ENCODE data around the gene TEPSIN.

DNA sequence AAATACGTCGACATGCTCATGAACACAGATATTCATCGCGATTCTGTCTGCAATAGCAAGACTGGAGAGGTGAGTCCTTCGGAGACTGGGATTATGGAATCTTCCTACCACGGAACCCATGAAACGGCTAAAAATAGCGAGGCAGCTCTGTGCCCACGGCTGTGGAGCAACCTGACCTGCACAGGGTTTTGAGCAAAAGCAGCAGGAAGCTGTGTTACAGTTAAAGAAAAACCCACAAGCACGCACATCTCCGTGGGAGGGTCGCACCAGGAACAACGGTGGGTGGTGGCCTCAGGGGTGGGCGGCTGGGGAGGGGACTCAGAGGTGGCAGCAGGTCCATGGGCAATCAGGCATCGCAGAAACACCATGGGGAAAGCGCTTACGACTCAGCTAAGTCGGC, 31.4 kb upstream of the TEPSIN start:
- no peak for TF ChIP-seq ZBTB7A (IDR thresholded peaks at IDR 0.05; ENCODE audit: low read depth)
- no peak for TF ChIP-seq TEAD4 (IDR thresholded peaks at IDR 0.05)
- TF ChIP-seq, protein P1, sequence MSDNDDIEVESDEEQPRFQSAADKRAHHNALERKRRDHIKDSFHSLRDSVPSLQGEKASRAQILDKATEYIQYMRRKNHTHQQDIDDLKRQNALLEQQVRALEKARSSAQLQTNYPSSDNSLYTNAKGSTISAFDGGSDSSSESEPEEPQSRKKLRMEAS (IDR thresholded peaks at IDR 0.05): no peak
- TF ChIP-seq, protein P2, sequence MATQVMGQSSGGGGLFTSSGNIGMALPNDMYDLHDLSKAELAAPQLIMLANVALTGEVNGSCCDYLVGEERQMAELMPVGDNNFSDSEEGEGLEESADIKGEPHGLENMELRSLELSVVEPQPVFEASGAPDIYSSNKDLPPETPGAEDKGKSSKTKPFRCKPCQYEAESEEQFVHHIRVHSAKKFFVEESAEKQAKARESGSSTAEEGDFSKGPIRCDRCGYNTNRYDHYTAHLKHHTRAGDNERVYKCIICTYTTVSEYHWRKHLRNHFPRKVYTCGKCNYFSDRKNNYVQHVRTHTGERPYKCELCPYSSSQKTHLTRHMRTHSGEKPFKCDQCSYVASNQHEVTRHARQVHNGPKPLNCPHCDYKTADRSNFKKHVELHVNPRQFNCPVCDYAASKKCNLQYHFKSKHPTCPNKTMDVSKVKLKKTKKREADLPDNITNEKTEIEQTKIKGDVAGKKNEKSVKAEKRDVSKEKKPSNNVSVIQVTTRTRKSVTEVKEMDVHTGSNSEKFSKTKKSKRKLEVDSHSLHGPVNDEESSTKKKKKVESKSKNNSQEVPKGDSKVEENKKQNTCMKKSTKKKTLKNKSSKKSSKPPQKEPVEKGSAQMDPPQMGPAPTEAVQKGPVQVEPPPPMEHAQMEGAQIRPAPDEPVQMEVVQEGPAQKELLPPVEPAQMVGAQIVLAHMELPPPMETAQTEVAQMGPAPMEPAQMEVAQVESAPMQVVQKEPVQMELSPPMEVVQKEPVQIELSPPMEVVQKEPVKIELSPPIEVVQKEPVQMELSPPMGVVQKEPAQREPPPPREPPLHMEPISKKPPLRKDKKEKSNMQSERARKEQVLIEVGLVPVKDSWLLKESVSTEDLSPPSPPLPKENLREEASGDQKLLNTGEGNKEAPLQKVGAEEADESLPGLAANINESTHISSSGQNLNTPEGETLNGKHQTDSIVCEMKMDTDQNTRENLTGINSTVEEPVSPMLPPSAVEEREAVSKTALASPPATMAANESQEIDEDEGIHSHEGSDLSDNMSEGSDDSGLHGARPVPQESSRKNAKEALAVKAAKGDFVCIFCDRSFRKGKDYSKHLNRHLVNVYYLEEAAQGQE (IDR thresholded peaks at IDR 0.05; ENCODE audit: low read depth): no peak
- TF ChIP-seq NFIC (IDR thresholded peaks at IDR 0.05): no peak
- TF ChIP-seq TAF1 (IDR thresholded peaks at IDR 0.05; ENCODE audit: low read depth): no peak
- TF ChIP-seq EP300 (IDR thresholded peaks at IDR 0.05; ENCODE audit: borderline replicate concordance): no peak
- no peak for TF ChIP-seq YY1 (IDR thresholded peaks at IDR 0.05; ENCODE audit: low read depth)
- no peak for TF ChIP-seq CREB1 (IDR thresholded peaks at IDR 0.05; ENCODE audit: low read depth)
- no peak for TF ChIP-seq TCF12 (IDR thresholded peaks at IDR 0.05; ENCODE audit: low read depth)
- TF ChIP-seq, protein P3, sequence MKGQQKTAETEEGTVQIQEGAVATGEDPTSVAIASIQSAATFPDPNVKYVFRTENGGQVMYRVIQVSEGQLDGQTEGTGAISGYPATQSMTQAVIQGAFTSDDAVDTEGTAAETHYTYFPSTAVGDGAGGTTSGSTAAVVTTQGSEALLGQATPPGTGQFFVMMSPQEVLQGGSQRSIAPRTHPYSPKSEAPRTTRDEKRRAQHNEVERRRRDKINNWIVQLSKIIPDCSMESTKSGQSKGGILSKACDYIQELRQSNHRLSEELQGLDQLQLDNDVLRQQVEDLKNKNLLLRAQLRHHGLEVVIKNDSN (IDR thresholded peaks at IDR 0.05): no peak
- TF ChIP-seq CEBPB (IDR thresholded peaks at IDR 0.05): no peak
- TF ChIP-seq RAD21 (IDR thresholded peaks at IDR 0.05; ENCODE audit: low read depth): no peak

Data from Ishikawa (cell line).